NCI-H1436 treated with DMSO at 0.1 percent for 48 hours (cell line): ENCODE data around the gene CRYAB.
A peak's percentile ranks its signal among the peaks of the same experiment; 100 is the strongest.
"Not testable (repeated sequence)": the region's sequence is repeated elsewhere in the genome, so short reads cannot be mapped to it uniquely, and the experiment has no call there.

Source experiments
- DNase-seq: peaks from one replicate; lab custom pipeline; 2025; lab: John Stamatoyannopoulos, UW

Gene CRYAB

GRCh38 chr11:111908639-111909305 lies 2.8 kb downstream of the CRYAB start:
- no peak for DNase-seq

GRCh38 chr11:111906680-111907079 lies 4.9 kb downstream of the CRYAB start:
- no peak for DNase-seq

- DNase-seq: no peak
These were observed 6.2 kb downstream of the CRYAB start for GRCh38 chr11:111905411-111905810.

- DNase-seq: no peak
These were observed 24.7 kb downstream of the CRYAB start for GRCh38 chr11:111886844-111887243.

GRCh38 chr11:111886032-111886431 lies 25.5 kb downstream of the CRYAB start:
- no peak for DNase-seq

GRCh38 chr11:111885053-111885452 lies 26.5 kb downstream of the CRYAB start:
- DNase-seq: not testable (repeated sequence)

GRCh38 chr11:111882202-111882601 lies 29.4 kb downstream of the CRYAB start:
- DNase-seq: no peak

- DNase-seq: no peak
These were observed 32.0 kb downstream of the CRYAB start for GRCh38 chr11:111879637-111879960.

- peak; percentile 90 for DNase-seq
These were observed 32.5 kb downstream of the CRYAB start, which contains the start of the genes CFAP68 and FDXACB1 for GRCh38 chr11:111878849-111879636. Gene CFAP68 (plus strand): TSS chr11:111879541. CDS start chr11:111879561, 20 bp downstream. Gene FDXACB1 (minus strand): TSS chr11:111879165. CDS start chr11:111879132, 33 bp downstream.

GRCh38 chr11:111878385-111878848 lies 33.2 kb downstream of the CRYAB start:
- no peak for DNase-seq

GRCh38 chr11:111871693-111872161 lies 39.8 kb downstream of the CRYAB start:
- DNase-seq: no peak

GRCh38 chr11:111870886-111871692 lies 40.5 kb downstream of the CRYAB start, which contains the start of gene ALG9:
Gene ALG9 (minus strand): TSS chr11:111871581. CDS start chr11:111871482, 99 bp downstream.
- DNase-seq: no peak

GRCh38 chr11:111870522-111870885 lies 41.1 kb downstream of the CRYAB start:
- DNase-seq: no peak

- DNase-seq: no peak
These were observed 41.5 kb downstream of the CRYAB start for GRCh38 chr11:111870113-111870512.

GRCh38 chr11:111860257-111860656 lies 51.3 kb downstream of the CRYAB start:
- no peak for DNase-seq
